Measurements from ENCODE around the gene PITX1.

DNA sequence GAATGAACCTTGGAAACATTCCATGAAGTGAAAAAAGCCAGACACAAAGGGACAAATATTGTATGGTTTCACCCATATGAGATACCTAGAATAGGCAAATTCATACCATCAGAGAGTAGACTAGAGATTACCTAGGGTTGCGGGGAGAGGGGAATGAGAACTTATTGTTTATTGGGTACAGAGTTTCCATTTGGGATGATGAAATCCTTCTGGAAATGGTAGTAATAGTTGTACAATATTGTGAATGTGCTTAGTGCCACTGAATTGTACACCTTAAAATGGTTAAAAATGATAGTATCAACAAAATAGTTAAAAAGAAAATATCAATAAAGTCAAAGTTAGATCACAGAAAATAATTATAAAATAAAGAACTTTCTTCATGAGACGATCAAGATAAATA, 40.9 kb downstream of the PITX1 start:
- TF ChIP-seq, protein P1, sequence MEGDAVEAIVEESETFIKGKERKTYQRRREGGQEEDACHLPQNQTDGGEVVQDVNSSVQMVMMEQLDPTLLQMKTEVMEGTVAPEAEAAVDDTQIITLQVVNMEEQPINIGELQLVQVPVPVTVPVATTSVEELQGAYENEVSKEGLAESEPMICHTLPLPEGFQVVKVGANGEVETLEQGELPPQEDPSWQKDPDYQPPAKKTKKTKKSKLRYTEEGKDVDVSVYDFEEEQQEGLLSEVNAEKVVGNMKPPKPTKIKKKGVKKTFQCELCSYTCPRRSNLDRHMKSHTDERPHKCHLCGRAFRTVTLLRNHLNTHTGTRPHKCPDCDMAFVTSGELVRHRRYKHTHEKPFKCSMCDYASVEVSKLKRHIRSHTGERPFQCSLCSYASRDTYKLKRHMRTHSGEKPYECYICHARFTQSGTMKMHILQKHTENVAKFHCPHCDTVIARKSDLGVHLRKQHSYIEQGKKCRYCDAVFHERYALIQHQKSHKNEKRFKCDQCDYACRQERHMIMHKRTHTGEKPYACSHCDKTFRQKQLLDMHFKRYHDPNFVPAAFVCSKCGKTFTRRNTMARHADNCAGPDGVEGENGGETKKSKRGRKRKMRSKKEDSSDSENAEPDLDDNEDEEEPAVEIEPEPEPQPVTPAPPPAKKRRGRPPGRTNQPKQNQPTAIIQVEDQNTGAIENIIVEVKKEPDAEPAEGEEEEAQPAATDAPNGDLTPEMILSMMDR (conservative IDR thresholded peaks at IDR 0.05): no peak
- no peak for TF ChIP-seq ZFX (IDR thresholded peaks at IDR 0.05)
